Fibroblast of skin of right biceps (primary cell): ENCODE data around the gene ABCF2.

ENCODE experiments used
- DNase-seq: peaks from one replicate; pipeline ENCODE4 v3.0.0-alpha.2; 2013

Gene ABCF2

GRCh38 chr7:151251689-151252560 lies 24.9 kb upstream of the ABCF2 start:
- DNase-seq, result peak; percentile 79

GRCh38 chr7:151251328-151251688 lies 24.3 kb upstream of the ABCF2 start:
- no peak for DNase-seq

- DNase-seq, result no peak
These were observed 23.5 kb upstream of the ABCF2 start for GRCh38 chr7:151250181-151251132.

GRCh38 chr7:151249732-151250072 lies 22.7 kb upstream of the ABCF2 start:
- peak; percentile 71 for DNase-seq

- DNase-seq, result peak; percentile 66
These were observed 22.2 kb upstream of the ABCF2 start for GRCh38 chr7:151249034-151249731.

GRCh38 chr7:151248346-151249033 lies 21.5 kb upstream of the ABCF2 start, which contains the start of gene SMARCD3:
SMARCD3 (minus strand) TSS chr7:151248694; CDS start chr7:151248562, 132 bp downstream.
- peak; percentile 76 for DNase-seq

GRCh38 chr7:151247611-151248345 lies 20.8 kb upstream of the ABCF2 start:
- peak; percentile 43 for DNase-seq

- no peak for DNase-seq
These were observed 20.0 kb upstream of the ABCF2 start for GRCh38 chr7:151246851-151247580.

GRCh38 chr7:151246102-151246850 lies 19.3 kb upstream of the ABCF2 start:
- DNase-seq, result peak; percentile 17

- peak; percentile 42 for DNase-seq
These were observed 18.5 kb upstream of the ABCF2 start for GRCh38 chr7:151245360-151246101.

GRCh38 chr7:151244841-151245346 lies 17.9 kb upstream of the ABCF2 start:
- DNase-seq, result no peak

GRCh38 chr7:151244196-151244840 lies 17.3 kb upstream of the ABCF2 start:
- DNase-seq, result peak; percentile 51

GRCh38 chr7:151243408-151244195 lies 16.6 kb upstream of the ABCF2 start:
- no peak for DNase-seq

GRCh38 chr7:151243045-151243349 lies 16.0 kb upstream of the ABCF2 start:
- DNase-seq, result no peak

GRCh38 chr7:151242159-151243044 lies 15.4 kb upstream of the ABCF2 start:
- DNase-seq, result no peak

GRCh38 chr7:151241755-151242096 lies 14.7 kb upstream of the ABCF2 start:
- no peak for DNase-seq
